HG02885 (cell line): Measurements from ENCODE around the gene NSFL1C.

Experiments
- ATAC-seq: cut with Tn5 transposase; IDR thresholded peaks from one replicate; pipeline ENCODE4 v1.9.1; 2021; ENCODE audit warnings: mild to moderate bottlenecking; ENCODE audit not compliant: unreplicated experiment, poor library complexity

The NSFL1C gene

DNA sequence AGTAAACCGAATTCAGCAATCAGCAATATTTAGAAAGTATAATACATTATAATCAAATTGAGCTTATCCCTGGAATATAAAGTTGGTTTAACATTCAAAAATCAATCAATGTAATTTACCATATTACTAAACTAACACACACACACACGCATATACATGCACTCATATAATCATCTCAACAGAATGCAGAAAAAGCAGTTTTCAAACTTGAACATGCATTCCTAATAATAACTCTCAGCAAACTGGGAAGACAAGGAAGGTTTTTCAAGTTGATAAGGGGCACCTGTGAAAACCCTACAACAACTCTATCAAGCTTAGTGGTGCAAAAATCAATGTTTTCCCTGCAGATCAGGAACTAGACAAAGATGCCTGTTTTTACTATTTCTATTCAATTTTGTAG is 19.9 kb upstream of the NSFL1C start:
- ATAC-seq: no peak

DNA sequence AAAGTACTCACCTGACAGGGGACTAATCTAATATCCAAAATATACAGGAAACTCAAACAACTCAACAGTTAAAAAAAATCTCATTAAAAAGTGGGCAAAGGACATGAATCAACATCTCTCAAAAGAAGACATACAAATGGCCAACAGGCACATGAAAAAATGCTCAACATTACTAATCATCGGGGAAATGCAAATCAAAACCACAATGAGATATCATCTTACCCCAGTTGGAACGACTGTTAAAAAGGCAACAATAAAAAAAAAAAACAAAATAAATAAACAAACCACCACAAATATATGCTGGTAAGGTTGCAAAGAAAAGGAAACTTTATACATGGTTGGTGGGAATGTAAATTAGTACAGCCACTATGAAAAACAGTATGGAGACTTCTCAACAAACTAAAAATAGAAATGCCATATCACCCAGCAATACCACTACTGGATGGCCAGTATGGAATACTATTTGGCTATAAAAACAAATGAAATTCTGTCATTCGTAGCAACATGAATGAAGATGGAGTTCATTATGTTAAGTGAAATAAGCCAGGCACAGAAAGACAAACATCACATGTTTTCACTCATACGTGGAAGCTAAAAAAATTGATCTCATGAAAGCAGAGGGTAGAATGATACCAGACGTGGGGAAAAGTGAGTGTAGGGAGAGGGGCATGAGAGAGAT is 17.9 kb upstream of the NSFL1C start:
- ATAC-seq: no peak

DNA sequence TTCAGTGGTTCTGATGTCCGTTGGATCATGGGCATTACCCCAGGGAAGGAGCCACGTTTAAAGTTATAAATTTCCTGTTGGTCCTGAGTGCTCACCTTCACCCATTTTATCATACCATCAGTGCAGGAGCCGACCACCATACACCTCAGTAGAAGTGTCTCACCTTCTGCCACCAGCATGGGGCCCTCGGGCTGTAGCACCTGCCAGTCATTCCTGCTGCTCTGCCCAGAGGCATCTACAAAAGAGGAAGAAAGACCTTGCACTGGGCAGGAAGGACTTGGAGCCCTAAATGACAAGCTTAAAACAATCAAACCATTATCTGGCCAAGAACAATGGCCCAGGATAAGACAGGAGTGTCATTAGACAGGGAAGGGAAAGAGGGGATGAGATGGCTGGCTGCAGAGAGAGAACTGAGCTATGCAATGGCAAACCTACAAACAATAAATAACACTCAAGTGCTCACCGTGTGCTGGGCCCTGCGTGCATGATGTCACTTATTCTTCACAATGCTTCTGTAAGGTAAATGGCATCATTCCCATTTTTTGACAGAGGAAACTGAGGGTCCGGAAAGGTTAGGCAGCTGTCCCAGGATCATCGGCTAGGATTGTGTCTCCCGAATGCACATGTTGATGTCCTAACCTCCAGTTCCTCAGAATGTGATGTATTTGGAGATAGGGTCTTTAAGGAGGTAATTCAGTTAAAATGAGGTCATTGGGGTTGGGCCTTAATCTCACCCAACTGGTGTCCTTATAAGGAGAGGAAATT is 13.4 kb upstream of the NSFL1C start:
- no peak for ATAC-seq

DNA sequence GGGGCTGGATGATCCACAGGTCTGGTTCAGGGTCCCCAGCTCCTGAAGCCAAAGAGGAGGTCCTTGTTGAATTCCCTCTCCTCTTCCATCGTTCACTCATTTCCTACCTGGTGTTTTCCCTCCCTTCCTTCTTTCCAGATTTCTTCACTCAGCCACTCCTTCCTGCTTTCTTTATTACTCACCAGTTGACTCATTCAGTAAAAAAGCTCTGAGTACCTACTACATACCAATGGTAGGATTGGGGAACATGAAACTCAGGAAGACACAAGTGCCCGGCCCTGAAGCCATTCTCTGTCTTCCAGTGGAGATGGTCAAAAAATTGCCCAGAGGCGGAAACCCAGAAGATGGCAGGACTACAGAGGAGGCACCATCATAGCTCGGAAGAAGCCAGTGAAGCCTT is 11.9 kb upstream of the NSFL1C start:
- ATAC-seq: no peak

DNA sequence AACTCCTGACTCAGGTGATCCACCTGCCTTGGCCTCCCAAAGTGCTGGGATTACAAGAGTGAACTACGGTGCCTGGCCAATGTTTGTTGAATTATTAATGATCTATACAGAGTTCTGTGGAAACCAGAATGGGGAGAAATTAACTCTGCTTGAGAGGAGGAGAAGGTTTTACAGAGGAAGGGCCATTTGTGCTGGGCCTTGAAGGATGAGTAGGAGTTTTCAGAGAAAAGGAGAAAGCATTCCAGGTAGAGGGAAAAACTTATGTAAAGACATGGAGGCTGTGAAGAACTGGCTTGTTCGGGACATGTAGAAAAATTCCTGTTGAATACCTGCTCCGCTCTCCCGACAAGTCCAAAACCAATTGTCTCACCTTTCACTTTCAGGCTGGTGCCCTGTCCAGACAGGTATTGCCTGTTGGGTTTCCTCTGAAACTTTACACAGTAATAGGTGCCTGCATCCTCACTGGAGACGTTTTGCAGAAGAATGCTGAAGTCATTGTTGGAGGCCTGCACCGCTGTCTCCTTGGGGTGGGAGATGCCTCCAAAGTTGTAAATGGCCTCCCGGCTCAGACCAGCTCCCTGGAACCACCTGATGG is 11.3 kb upstream of the NSFL1C start:
- no peak for ATAC-seq

DNA sequence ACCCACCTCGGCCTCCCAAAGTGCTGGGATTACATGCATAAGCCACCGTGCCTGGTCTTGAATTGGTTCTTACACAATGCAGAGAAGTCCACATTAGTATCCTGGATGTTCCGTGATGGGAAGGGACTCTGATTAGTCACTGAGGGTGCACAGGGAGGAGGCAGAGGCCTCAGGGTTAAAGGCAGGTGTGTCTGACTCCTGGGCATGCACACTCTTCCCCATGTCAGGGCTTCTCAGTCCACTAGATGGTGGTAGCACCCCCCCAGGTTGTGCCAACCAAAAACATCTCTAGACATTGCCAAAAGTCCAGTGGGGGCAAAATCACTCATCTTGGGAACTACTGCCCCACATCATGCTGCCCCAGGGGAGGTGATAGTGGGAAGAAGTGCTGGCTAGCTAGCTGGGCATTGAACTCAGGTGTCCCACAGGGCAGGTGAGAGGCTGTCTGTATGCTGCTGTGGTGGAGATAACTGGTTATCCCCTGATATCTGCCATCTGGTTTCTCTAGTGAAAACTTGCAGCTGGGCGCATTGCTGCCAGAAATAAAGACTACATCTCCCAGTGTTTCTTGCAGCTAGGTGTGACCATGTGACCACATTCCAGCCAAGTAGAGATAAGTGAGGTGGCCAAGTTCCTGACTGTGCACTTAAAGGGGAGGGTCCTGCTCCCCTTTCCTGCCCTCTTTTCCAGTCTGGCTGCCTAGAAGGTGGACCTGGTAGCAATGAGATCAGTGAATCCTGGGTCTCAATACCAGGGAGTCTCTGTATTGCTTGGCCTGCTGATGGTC is 8.4 kb upstream of the NSFL1C start:
- no peak for ATAC-seq

DNA sequence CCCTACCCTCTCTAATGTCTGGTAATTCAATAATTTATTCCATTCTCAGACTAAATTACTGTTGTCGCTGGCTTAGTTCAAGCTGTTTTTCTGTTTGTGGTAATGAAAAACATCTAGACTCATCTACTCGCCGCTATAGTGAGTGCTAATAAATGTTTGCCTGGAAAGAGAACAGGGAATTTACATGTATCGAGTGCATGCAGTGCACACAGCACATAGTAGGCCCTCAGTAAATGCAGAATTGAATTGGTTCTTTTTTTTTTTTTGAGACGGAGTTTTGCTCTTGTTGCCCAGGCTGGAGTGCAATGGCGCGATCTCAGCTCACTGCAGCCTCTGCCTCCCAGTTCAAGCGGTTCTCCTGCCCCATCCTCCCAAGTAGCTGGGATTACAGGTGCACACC is 7.7 kb upstream of the NSFL1C start:
- ATAC-seq: no peak

DNA sequence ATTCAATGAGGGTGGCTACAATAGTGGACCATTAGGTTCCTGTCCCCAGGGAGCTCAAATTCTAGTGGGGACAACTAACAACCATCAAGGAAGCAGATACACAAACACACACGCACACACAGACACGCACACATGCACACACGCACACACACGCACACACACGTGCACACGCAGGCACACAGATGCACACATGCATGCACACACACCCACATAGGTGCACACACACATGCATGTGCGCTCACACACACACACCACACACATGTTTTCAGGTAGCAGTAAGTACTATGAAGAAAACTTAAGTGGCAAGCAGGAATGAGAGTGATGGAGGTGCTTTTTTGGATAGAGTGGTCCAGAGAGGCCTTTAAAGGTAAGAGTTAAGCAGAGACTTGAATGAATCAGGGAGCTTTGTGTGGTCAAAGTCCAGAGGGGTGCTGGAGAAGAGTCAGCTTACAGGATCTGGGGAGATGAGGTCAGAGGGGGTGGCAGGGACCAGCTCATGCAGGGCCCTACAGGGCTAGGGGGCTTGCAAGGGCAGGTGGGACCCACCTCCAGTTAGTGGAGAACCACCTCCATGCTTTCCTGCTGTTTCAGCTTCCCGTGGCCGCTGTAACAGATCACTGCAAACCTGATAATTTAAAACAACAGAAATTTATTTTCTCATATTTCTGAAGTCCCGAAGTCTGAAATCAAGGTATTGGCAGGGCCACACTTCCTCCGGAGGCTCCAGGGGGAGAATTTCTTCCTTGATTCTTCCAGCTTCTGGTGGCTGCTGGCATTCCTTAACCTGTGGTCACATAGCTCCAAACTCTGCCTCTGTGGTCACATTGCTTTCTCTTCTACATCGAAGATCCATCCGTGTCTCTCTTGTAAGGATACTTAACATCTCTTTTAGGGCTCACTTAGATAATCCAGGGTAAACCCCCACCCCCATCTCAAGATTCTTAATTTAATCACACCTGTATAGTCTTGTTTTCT is 6.9 kb upstream of the NSFL1C start:
- no peak for ATAC-seq

DNA sequence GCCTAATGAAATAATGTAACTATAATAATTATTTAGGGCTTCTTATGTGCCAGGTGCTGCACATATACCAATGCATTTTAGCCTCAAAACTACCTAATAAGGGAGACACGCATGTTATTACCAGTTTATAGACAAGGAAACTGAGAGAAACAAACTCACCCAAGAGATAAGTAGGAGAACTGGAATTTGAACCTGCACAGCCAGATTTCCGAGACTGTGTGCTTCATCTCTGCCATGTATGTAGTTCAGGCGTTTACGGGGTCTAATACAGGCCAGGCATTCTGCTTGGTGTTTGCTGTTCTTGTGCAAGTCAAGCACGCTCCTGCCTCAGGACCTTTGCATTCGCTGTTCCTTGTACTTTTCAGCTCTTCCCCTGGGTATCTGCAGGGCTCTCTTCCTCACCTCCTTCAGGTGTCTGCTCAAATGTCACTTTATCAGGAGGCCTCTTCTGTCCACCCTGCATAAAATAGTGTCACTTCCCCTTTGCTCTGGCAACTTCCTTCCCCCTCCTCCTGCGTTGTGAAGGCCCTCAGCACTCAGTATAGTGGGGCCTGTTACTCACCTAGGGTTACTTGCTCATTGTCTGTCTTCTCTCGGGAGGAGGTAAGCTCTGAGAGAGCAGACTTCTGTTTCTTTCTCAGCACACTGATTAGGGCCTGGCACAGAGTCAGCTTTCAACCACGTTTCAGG is 6.1 kb upstream of the NSFL1C start:
- ATAC-seq: no peak

DNA sequence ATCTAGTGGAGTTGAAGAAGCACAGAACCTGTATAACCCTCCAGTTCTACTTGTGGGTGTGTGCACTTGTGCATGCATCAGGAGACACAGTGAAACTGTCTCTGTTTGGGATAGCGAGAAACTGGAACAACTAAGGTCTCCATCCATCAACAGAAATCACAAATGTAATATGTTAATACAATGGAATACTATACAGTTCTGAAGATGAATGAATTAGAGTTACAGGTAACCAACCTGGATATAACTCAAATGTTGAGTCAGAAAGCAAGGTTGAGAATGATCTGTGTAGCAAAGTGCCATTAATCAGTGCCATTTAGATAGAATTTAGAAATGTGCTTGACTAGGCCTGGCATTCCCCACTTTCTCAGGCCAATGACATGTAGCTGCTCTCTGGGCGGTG is 4.6 kb upstream of the NSFL1C start:
- no peak for ATAC-seq

DNA sequence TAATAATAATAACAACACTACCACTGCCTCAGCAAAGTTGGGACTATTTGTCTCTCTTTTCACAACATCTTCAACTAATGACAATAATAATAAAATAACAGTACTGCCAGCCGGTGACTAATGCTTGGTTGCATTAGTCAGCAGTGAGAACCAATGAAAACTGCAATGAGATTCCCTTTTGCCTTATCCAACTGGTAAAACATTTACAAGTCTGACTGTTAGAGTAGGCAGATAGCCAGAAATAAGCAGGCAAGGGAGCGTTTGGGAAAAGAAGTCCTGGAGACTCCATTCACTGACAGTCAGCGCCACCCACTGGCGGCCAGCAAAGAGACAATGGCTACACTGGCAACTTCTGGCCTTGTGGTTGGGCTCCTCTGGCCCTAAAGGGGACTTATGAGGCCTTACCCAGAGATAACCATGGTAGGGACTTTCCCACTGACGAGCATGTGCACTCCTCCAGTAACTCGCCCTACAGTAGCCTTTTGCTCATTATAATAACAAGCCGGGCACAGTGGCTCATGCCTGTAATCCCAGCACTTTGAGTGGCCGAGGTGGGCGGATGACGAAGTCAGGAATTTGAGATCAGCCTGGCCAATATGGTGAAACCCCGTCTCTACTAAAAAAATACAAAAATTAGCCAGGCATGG is 3.4 kb upstream of the NSFL1C start:
- peak; percentile 34 for ATAC-seq

DNA sequence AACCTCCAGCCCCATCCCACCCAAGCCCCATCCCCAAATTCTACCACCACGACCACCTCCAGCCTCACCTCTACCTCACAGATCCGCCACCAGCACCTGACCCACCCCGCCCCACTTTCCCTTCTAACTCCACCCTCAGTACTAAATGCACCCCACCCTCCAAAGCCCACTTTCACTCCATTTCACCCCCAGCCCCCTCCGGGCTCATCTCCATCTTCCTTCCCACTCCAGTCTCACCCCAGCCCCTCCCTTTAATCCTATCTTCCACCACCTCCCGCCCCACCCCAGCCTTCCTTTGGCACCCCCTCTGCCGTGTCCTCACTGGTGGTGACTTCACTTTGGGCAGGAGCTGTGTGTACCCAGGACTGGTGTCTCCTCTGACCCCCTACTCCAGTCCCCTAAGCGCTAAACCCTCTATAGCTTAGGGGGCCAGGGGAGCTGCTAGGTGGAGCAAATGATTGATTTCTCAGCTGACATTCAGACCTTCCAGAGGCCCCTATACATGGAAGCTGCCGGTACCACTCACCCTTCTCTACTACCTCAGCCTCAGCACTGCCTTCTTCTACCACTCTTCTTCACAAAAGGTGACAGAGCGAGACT is 2.8 kb upstream of the NSFL1C start:
- no peak for ATAC-seq

DNA sequence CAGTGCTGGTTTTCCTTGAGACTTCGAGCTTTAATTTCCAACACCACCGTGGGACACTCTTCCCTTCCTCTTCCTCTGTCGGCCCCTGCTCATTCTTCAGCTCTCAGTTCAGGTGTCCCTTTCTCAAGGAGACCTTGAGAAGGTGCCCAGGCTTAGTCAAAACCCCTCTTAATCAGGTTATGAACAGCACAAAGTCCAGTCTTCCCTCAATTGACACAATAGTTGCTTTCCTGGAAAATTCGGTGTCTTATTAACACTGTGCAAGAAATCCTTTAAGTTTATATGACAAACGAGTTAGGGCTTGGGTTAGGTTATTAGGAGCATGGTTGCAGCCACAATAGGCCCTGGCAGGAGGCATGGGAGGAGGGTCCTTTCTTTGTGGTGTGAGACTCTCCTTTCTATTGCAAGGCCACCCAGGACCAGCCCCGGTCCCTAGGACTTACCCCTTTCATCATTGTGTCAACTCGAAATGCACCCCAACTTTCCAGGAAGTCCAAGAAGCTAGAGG is 1.5 kb upstream of the NSFL1C start:
- ATAC-seq: no peak

DNA sequence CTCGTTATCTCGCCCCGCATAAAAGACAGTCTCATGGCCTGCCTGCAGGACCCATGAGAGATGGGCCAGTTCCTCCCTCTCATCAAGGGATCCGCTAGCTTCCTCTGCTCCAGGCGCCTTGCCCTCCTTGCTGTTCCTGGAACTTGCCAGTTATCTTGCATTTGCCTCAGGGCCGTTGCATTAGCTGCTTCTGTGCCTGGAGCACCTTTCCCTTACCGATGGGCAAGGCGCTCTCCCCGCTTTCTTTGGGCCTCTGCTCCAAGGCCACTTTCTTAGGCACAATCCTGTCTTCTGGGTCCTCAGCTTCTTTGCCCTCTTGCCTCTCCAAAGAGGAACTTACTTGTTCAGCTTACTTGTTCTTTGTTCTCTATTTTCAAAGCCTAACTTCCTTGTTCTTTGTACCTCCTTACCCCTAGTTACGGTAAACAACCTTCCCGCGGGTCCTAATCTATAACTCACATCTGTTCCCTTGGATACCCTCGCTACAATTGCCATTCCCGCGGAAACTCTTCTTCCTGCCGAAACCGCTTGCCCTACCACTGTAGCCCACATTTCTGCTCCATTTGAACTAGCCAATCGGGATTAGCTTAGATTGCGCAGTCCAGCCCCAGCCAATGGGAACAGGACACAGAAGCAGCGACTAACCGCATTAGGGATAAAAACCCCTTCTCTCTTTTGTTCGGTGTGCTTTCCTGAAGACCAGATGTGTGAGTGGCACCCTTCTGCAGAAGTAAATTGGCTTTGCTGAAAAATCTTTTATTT is 887 bp upstream of the NSFL1C start:
- ATAC-seq: no peak

DNA sequence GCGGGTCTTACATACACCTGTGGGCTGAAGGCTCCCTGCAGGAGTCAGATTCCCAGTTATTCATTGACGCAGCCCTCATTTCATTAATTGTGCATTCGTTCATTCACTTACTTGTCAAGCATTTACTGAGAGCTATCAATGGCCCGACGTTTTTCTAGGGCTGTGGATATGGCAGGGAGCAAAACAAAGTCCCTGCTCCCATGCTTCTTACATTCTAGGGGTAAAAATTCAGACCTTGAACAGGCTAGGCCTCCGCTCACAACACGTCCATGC is 369 bp upstream of the NSFL1C start:
- ATAC-seq: no peak

DNA sequence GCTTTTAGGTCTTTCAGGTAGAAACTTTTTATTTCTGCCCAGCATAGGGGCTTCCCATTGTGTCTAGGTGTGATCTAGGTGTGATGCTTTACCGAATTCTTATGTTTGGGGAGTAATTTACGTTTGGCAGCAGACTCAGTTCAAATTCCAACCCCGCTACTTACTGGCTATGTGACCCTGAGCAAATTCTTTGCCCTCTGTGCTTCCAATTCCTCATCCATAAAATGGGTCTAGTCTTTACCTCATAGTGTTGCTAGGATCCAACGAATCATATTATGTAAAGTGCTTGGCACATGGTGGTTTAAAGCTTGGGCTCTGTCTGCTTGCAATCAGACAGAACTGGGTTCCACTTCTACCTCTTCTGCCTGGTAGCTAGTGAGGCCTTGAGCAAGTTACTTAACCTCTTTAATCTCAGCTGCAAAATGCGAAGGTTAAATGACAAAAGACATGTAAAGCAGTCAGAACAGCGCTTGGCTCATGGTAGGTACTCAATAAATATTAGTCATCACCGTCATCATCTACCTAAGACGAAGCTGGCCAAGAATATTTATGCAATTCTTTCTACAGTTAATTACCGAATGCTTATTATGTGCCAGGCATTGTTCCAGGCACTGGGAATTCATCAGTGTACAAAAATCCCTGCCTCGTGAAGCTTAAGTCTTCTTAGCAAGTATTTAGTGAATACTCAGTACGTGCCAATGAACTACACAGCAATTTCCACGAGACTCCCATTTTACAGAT is 1.0 kb downstream of the NSFL1C start:
- no peak for ATAC-seq

DNA sequence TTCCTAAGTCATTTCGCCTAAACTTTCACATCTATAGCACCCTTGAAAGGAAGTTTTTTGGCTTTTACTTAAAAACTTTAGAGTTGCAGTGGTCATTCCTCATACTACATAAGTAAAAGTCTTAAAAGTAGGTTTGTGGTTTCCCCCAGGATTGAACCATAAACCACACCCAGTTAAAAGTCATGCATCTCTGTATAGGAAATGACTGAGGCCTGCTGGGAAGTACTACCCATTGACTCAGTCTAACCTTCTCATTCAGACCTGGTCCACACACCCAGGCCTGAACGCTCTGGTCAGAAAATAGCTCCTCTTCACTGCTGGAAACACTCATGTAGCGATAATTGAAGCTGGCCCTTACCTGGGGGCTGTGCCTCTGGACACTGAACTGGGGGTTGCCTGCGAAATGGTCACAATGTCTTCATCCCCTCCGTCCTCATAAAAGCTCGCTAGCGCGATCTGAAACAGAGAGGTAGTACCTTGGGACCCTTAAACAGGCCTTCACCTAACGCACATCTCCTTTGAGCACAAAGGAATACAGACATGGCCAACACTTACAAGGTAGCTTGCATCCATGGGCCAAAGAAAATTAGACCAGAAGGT is 2.6 kb downstream of the NSFL1C start:
- ATAC-seq: no peak
